Mesenchymal stem cell (in vitro differentiated cells and primary cell): ENCODE data around the gene COL10A1.
A peak's percentile ranks its signal among the peaks of the same experiment; 100 is the strongest.

Experiments
- DNase-seq: peaks from one replicate; pipeline ENCODE4 v3.0.0-alpha.2; 2013
- H2AFZ ChIP-seq: one replicate; pipeline ENCODE4 v1.6.1; 2013; ENCODE audit warnings: low read depth, mild to moderate bottlenecking, control low read depth, inconsistent platforms, low read length, moderate library complexity
- H2AK5ac ChIP-seq: 2 replicates; pipeline ENCODE4 v1.6.1; 2013; ENCODE audit warnings: low read length, moderate library complexity, mild to moderate bottlenecking, inconsistent platforms; ENCODE audit not compliant: severe bottlenecking
- H2BK120ac ChIP-seq: one replicate; pipeline ENCODE4 v1.6.1; 2013; ENCODE audit warnings: low read depth, mild to moderate bottlenecking, inconsistent platforms, low read length, moderate library complexity
- H2BK12ac ChIP-seq, 2 experiments: one replicate each; pipeline ENCODE4 v1.6.1; 2013; ENCODE audit warnings: inconsistent platforms in 2 of 2, low read length in 2 of 2, mild to moderate bottlenecking in 2 of 2, moderate library complexity in 2 of 2, control low read depth in 1 of 2
- H2BK15ac ChIP-seq: one replicate; pipeline ENCODE4 v1.6.1; 2013; ENCODE audit warnings: mild to moderate bottlenecking, low read depth, inconsistent platforms; ENCODE audit not compliant: poor library complexity, severe bottlenecking
- H2BK5ac ChIP-seq: 2 replicates; pipeline ENCODE4 v1.6.1; 2013; ENCODE audit warnings: low read depth, mild to moderate bottlenecking, low read length, control low read depth, inconsistent platforms; ENCODE audit not compliant: poor library complexity, severe bottlenecking
- H3K14ac ChIP-seq, 2 experiments: one replicate each; pipeline ENCODE4 v1.6.1; 2013; ENCODE audit warnings: inconsistent platforms in 2 of 2, low read length in 2 of 2, control low read depth in 1 of 2, mild to moderate bottlenecking in 1 of 2, moderate library complexity in 1 of 2
- H3K18ac ChIP-seq, 2 experiments: one replicate each; pipeline ENCODE4 v1.6.1; 2013; ENCODE audit warnings: inconsistent platforms in 2 of 2, low read length in 2 of 2, control low read depth in 1 of 2, low read depth in 1 of 2, mild to moderate bottlenecking in 1 of 2
- H3K23ac ChIP-seq, 2 experiments: one replicate each; pipeline ENCODE4 v1.6.1; 2013; ENCODE audit warnings: inconsistent platforms in 2 of 2, low read length in 2 of 2, mild to moderate bottlenecking in 2 of 2, moderate library complexity in 2 of 2, control low read depth in 1 of 2
- H3K27ac ChIP-seq: 2 replicates; pipeline ENCODE4 v1.5.1; 2013; ENCODE audit warnings: mild to moderate bottlenecking, moderate library complexity, low read length, control low read depth, inconsistent platforms; ENCODE audit not compliant: poor library complexity, severe bottlenecking
- H3K27me3 ChIP-seq, 2 experiments: 2 replicates each; pipeline versions ENCODE4 v1.6.1 to v1.7.0; 2013; ENCODE audit warnings: low read length in 2 of 2, mild to moderate bottlenecking in 2 of 2, moderate library complexity in 2 of 2, control low read depth in 1 of 2, inconsistent platforms in 1 of 2; ENCODE audit not compliant: control insufficient read depth in 1 of 2, insufficient read depth in 1 of 2
- H3K36me3 ChIP-seq, 2 experiments: 2 replicates each; pipeline versions ENCODE4 v1.6.1 to v1.7.0; 2013; ENCODE audit warnings: low read length in 2 of 2, control low read depth in 1 of 2, inconsistent platforms in 1 of 2, low read depth in 1 of 2, mild to moderate bottlenecking in 1 of 2; ENCODE audit not compliant: insufficient read depth in 2 of 2, control insufficient read depth in 1 of 2
- H3K4ac ChIP-seq, 2 experiments: one replicate each; pipeline ENCODE4 v1.6.1; 2013; ENCODE audit warnings: inconsistent platforms in 2 of 2, low read length in 2 of 2, mild to moderate bottlenecking in 2 of 2, moderate library complexity in 2 of 2, control low read depth in 1 of 2, low read depth in 1 of 2
- H3K4me1 ChIP-seq: 2 replicates; pipeline ENCODE4 v1.6.1; 2013; ENCODE audit warnings: low read depth, low read length, control low read depth; ENCODE audit not compliant: control insufficient read depth, insufficient read depth
- H3K4me2 ChIP-seq: 2 replicates; pipeline ENCODE4 v1.6.1; 2013; ENCODE audit warnings: low read length, mild to moderate bottlenecking, inconsistent platforms; ENCODE audit not compliant: poor library complexity, severe bottlenecking
- H3K4me3 ChIP-seq, 2 experiments: 2 replicates each; pipeline versions ENCODE4 v1.5.1 to v1.7.0; 2013; ENCODE audit warnings: low read length in 2 of 2, mild to moderate bottlenecking in 2 of 2, control low read depth in 1 of 2, low read depth in 1 of 2; ENCODE audit not compliant: insufficient read depth in 1 of 2
- H3K79me1 ChIP-seq: replicated peaks from 2 replicates; pipeline ENCODE4 v1.6.1; 2013; ENCODE audit warnings: mild to moderate bottlenecking, control low read depth, low read length, inconsistent platforms; ENCODE audit not compliant: poor library complexity, severe bottlenecking
- H3K9ac ChIP-seq: 2 replicates; pipeline ENCODE4 v1.7.0; 2013; ENCODE audit warnings: mild to moderate bottlenecking, low read length, moderate library complexity
- H3K9me3 ChIP-seq: 2 replicates; pipeline ENCODE4 v1.7.0; 2013; ENCODE audit warnings: mild to moderate bottlenecking, low read length; ENCODE audit not compliant: control insufficient read depth
- H4K8ac ChIP-seq: one replicate; pipeline ENCODE4 v1.6.1; 2013; ENCODE audit warnings: inconsistent platforms, mild to moderate bottlenecking, low read length, moderate library complexity
- H4K91ac ChIP-seq: one replicate; pipeline ENCODE4 v1.6.1; 2013; ENCODE audit warnings: mild to moderate bottlenecking, low read length, inconsistent platforms
- WGBS: methylation state at CpG from one replicate; pipeline ENCODE4 v1.1.7; 2013; ENCODE audit warnings: mixed read lengths; 5-methylcytosine and 5-hydroxymethylcytosine counted together

The COL10A1 gene

GRCh38 chr6:116127771-116128493 lies 2.0 kb upstream of the COL10A1 start:
- Histone ChIP-seq H3K23ac (no peak overlapping the region), H3K79me1 (peaks cover 1% of the 10 kb centered on the region), H3K9me3 (no peaks in the 10 kb centered on the region), H2AFZ (no peak overlapping the region), H3K27me3 (no peaks in the 10 kb centered on the region), H2AK5ac (no peak overlapping the region), H3K27ac (no peak overlapping the region), H4K8ac (no peak overlapping the region), H3K9ac (no peak overlapping the region), H3K4ac (no peak overlapping the region), H2BK120ac (no peak overlapping the region), H2BK5ac (no peak overlapping the region), H3K14ac (no peak overlapping the region), H3K4me3 (no peak overlapping the region), H3K4me1 (no peaks in the 10 kb centered on the region), H3K4me2 (no peak overlapping the region), H2BK12ac (no peak overlapping the region), H3K36me3 (no peaks in the 10 kb centered on the region), H3K18ac (no peak overlapping the region), H2BK15ac (no peak overlapping the region), H4K91ac (no peak overlapping the region)
- 82% methylated on average over 2 of the region's 2 CpGs for WGBS
- DNase-seq = peak; percentile 44

- Histone ChIP-seq H3K23ac (no peak overlapping the region), H3K27ac (no peak overlapping the region), H3K14ac (no peak overlapping the region), H2BK5ac (no peak overlapping the region), H3K9ac (no peak overlapping the region), H2BK12ac (no peak overlapping the region), H3K4ac (no peak overlapping the region), H2BK120ac (no peak overlapping the region), H3K18ac (no peak overlapping the region), H2AFZ (no peak overlapping the region), H3K36me3 (peaks cover 5 to 16% of the 10 kb centered on the region in 2 experiments), H4K8ac (no peak overlapping the region), H3K27me3 (no peaks in the 10 kb centered on the region), H2BK15ac (peak overlapping the region; percentile 12), H2AK5ac (no peak overlapping the region), H3K4me1 (no peaks in the 10 kb centered on the region), H3K4me2 (no peak overlapping the region), H3K9me3 (no peaks in the 10 kb centered on the region), H3K79me1 (peaks cover 15% of the 10 kb centered on the region), H3K4me3 (no peak overlapping the region), H4K91ac (no peak overlapping the region)
- 98% methylated on average over 3 of the region's 3 CpGs for whole genome bisulfite sequencing
- no peak for DNase-seq
Observed at GRCh38 chr6:116120430-116120829, 5.5 kb downstream of the COL10A1 start.

- H3K4me3 ChIP-seq = no peak overlapping the region
- H2BK15ac ChIP-seq = no peak overlapping the region
- no peak overlapping the region for H3K14ac ChIP-seq
- no peaks in the 10 kb centered on the region for H3K27me3 ChIP-seq
- H3K9me3 ChIP-seq = no peaks in the 10 kb centered on the region
- H3K23ac ChIP-seq = no peak overlapping the region
- no peak overlapping the region for H4K8ac ChIP-seq
- peaks cover 15% of the 10 kb centered on the region for H3K79me1 ChIP-seq
- peak; percentile 12 for DNase-seq
- no peak overlapping the region for H3K18ac ChIP-seq
- no peak overlapping the region for H3K9ac ChIP-seq
- H3K27ac ChIP-seq = no peak overlapping the region
- no peak overlapping the region for H2AFZ ChIP-seq
- H2BK120ac ChIP-seq = no peak overlapping the region
- no peak overlapping the region for H4K91ac ChIP-seq
- no peak overlapping the region for H3K4me2 ChIP-seq
- H2BK5ac ChIP-seq = no peak overlapping the region
- H3K36me3 ChIP-seq = peaks cover 13 to 19% of the 10 kb centered on the region in 2 experiments
- H2BK12ac ChIP-seq = no peak overlapping the region
- peaks cover 2% of the 10 kb centered on the region for H3K4me1 ChIP-seq
- no peak overlapping the region for H2AK5ac ChIP-seq
- H3K4ac ChIP-seq = no peak overlapping the region
Observed at GRCh38 chr6:116118608-116119007, 7.3 kb downstream of the COL10A1 start.

DNA sequence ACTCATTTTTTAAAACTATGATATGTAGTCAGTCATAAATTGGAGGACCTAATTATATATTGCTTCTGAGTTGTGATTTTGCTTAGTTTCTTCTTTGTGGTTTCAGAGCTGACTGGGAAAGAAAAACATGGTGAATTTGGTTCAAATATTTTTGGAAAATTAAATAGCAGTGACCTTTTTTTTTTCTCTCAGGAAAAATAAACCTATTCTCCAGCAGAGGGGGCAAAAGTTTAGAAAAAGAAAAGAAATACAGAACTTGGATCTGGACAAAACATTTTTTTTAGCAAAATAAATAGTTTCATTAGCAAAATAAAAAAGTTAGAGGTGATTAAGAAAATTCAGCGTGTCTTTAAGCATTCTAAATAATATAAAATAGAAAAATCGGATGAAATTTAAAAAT lies 10.2 kb downstream of the COL10A1 start:
- H3K4me1 ChIP-seq = peaks cover 2% of the 10 kb centered on the region
- no peak overlapping the region for H3K27ac ChIP-seq
- H4K8ac ChIP-seq = no peak overlapping the region
- no peak overlapping the region for H3K4ac ChIP-seq
- no peaks in the 10 kb centered on the region for H3K27me3 ChIP-seq
- H3K9ac ChIP-seq = no peak overlapping the region
- DNase-seq = no peak
- H3K23ac ChIP-seq = no peak overlapping the region
- no peak overlapping the region for H2BK12ac ChIP-seq
- H2BK15ac ChIP-seq = no peak overlapping the region
- H3K36me3 ChIP-seq = peaks cover 12 to 31% of the 10 kb centered on the region in 2 experiments
- H2BK5ac ChIP-seq = no peak overlapping the region
- no peak overlapping the region for H2BK120ac ChIP-seq
- H3K14ac ChIP-seq = no peak overlapping the region
- peaks cover 11% of the 10 kb centered on the region for H3K79me1 ChIP-seq
- no peak overlapping the region for H3K18ac ChIP-seq
- no peak overlapping the region for H2AK5ac ChIP-seq
- H3K4me2 ChIP-seq = no peak overlapping the region
- no peaks in the 10 kb centered on the region for H3K9me3 ChIP-seq
- no peak overlapping the region for H3K4me3 ChIP-seq
- no peak overlapping the region for H4K91ac ChIP-seq
- no peak overlapping the region for H2AFZ ChIP-seq
- no CpG with 5 or more reads among the region's 2 CpGs for WGBS
